MG63 (cell line): ENCODE measurements around the gene PRKCA. TPM values are rescaled to one million over a fixed set of nuclear protein-coding genes. Genes with fewer than 3 reads are reported as not detected.

Experiments used
- DNase-seq: peaks from one replicate; pipeline ENCODE4 v3.0.0-alpha.2; 2020
- H3K27me3 ChIP-seq: fragments of 250-450 bp; sonication (Bioruptor Pico); 2 replicates; pipeline ENCODE4 v1.5.1; 2020; ENCODE audit warnings: mild to moderate bottlenecking, moderate library complexity
- H3K36me3 ChIP-seq: fragments of 250-450 bp; sonication (Bioruptor Pico); 2 replicates; pipeline ENCODE4 v1.5.1; 2020; ENCODE audit warnings: mild to moderate bottlenecking, moderate library complexity
- H3K4me3 ChIP-seq: fragments of 250-450 bp; sonication (Bioruptor Pico); 2 replicates; pipeline ENCODE4 v1.5.1; 2020; ENCODE audit warnings: mild to moderate bottlenecking, moderate library complexity
- H3K9me3 ChIP-seq: fragments of 250-450 bp; sonication (Bioruptor Pico); 2 replicates; pipeline ENCODE4 v1.5.1; 2020; ENCODE audit warnings: mild to moderate bottlenecking, moderate library complexity
- total RNA-seq: library from RNA; depleted of rRNA; stranded (reverse); fragments of >200 nt; shearing (Covaris generic); gene quantifications from 2 replicates; pipeline ENCODE4 v1.2.3, GENCODE V29; 2014; ENCODE audit warnings: low replicate concordance

The PRKCA gene
- total RNA-seq, 1 experiment from 2014 or later: 17.3 TPM

GRCh38 chr17:66829386-66829864 lies 527.0 kb downstream of the PRKCA start:
- Histone ChIP-seq H3K27me3 (peaks cover 21% of the 10 kb centered on the region), H3K4me3 (no peak overlapping the region), H3K36me3 (no peaks in the 10 kb centered on the region), H3K9me3 (0 out of 2 replicates have a peak, but pooled peaks cover 2% of the 10 kb centered on the region)
- DNase-seq: peak; percentile 48

- H3K36me3 ChIP-seq: no peaks in the 10 kb centered on the region
- peaks cover 25% of the 10 kb centered on the region for H3K27me3 ChIP-seq
- H3K4me3 ChIP-seq: no peak overlapping the region
- no peak for DNase-seq
- H3K9me3 ChIP-seq: 0 out of 2 replicates have a peak, but pooled peaks cover 2% of the 10 kb centered on the region
Measured at GRCh38 chr17:66829883-66830282, 527.5 kb downstream of the PRKCA start.

GRCh38 chr17:66830451-66830850 lies 528.0 kb downstream of the PRKCA start:
- Histone ChIP-seq H3K9me3 (0 out of 2 replicates have a peak, but pooled peaks cover 2% of the 10 kb centered on the region), H3K27me3 (peaks cover 30% of the 10 kb centered on the region), H3K4me3 (no peak overlapping the region), H3K36me3 (no peaks in the 10 kb centered on the region)
- DNase-seq: no peak

- DNase-seq: no peak
- H3K4me3 ChIP-seq: no peak overlapping the region
- H3K36me3 ChIP-seq: no peaks in the 10 kb centered on the region
- no peaks in the 10 kb centered on the region for H3K9me3 ChIP-seq
- H3K27me3 ChIP-seq: peaks cover 38% of the 10 kb centered on the region
Measured at GRCh38 chr17:66831383-66832210, 529.2 kb downstream of the PRKCA start.

- H3K4me3 ChIP-seq: no peak overlapping the region
- no peak for DNase-seq
- no peaks in the 10 kb centered on the region for H3K36me3 ChIP-seq
- H3K27me3 ChIP-seq: peaks cover 36% of the 10 kb centered on the region
- no peaks in the 10 kb centered on the region for H3K9me3 ChIP-seq
Measured at GRCh38 chr17:66833201-66833600, 530.8 kb downstream of the PRKCA start.

- peaks cover 33% of the 10 kb centered on the region for H3K27me3 ChIP-seq
Measured at GRCh38 chr17:66834426-66834918, 532.1 kb downstream of the PRKCA start.

GRCh38 chr17:66834919-66835454 lies 532.6 kb downstream of the PRKCA start, which contains the start of gene CACNG5:
Gene CACNG5, plus strand, starts transcription at chr17:66835117. Its CDS starts 42,216 bp downstream, at chr17:66877333.
- DNase-seq: no peak
- Histone ChIP-seq H3K9me3 (no peaks in the 10 kb centered on the region), H3K27me3 (peaks cover 31% of the 10 kb centered on the region), H3K4me3 (no peak within 1 kb of the TSS), H3K36me3 (no peaks in the 10 kb centered on the region)

More at GRCh38 chr17:66834426-66834918, 532.1 kb downstream of the PRKCA start:
- DNase-seq: no peak
- H3K36me3 ChIP-seq: no peaks in the 10 kb centered on the region
- no peak overlapping the region for H3K4me3 ChIP-seq
- H3K9me3 ChIP-seq: no peaks in the 10 kb centered on the region

- H3K4me3 ChIP-seq: no peak overlapping the region
- no peak for DNase-seq
- peaks cover 31% of the 10 kb centered on the region for H3K27me3 ChIP-seq
- no peaks in the 10 kb centered on the region for H3K9me3 ChIP-seq
- no peaks in the 10 kb centered on the region for H3K36me3 ChIP-seq
Measured at GRCh38 chr17:66835476-66835875, 533.1 kb downstream of the PRKCA start.

GRCh38 chr17:66836063-66837005 lies 533.9 kb downstream of the PRKCA start:
- Histone ChIP-seq H3K4me3 (no peak overlapping the region), H3K27me3 (peaks cover 31% of the 10 kb centered on the region), H3K36me3 (no peaks in the 10 kb centered on the region), H3K9me3 (no peaks in the 10 kb centered on the region)
- no peak for DNase-seq

GRCh38 chr17:66837226-66837625 lies 534.8 kb downstream of the PRKCA start:
- Histone ChIP-seq H3K27me3 (peaks cover 31% of the 10 kb centered on the region), H3K9me3 (no peaks in the 10 kb centered on the region), H3K36me3 (no peaks in the 10 kb centered on the region), H3K4me3 (no peak overlapping the region)
- no peak for DNase-seq

- Histone ChIP-seq H3K36me3 (no peaks in the 10 kb centered on the region), H3K4me3 (no peak overlapping the region), H3K27me3 (peaks cover 31% of the 10 kb centered on the region), H3K9me3 (no peaks in the 10 kb centered on the region)
- no peak for DNase-seq
Measured at GRCh38 chr17:66837885-66838665, 535.7 kb downstream of the PRKCA start.

- peaks cover 24% of the 10 kb centered on the region for H3K27me3 ChIP-seq
Measured at GRCh38 chr17:66839616-66840015, 537.2 kb downstream of the PRKCA start.

GRCh38 chr17:66840061-66840460 lies 537.6 kb downstream of the PRKCA start:
- peaks cover 21% of the 10 kb centered on the region for H3K27me3 ChIP-seq
- H3K36me3 ChIP-seq: no peaks in the 10 kb centered on the region
- DNase-seq: no peak
- H3K9me3 ChIP-seq: no peaks in the 10 kb centered on the region
- H3K4me3 ChIP-seq: no peak overlapping the region

More at GRCh38 chr17:66839616-66840015, 537.2 kb downstream of the PRKCA start:
- no peaks in the 10 kb centered on the region for H3K36me3 ChIP-seq
- H3K9me3 ChIP-seq: no peaks in the 10 kb centered on the region
- no peak for DNase-seq
- no peak overlapping the region for H3K4me3 ChIP-seq

- DNase-seq: no peak
- H3K9me3 ChIP-seq: no peaks in the 10 kb centered on the region
- H3K27me3 ChIP-seq: peaks cover 10% of the 10 kb centered on the region
- no peaks in the 10 kb centered on the region for H3K36me3 ChIP-seq
- H3K4me3 ChIP-seq: no peak overlapping the region
Measured at GRCh38 chr17:66841328-66841727, 538.9 kb downstream of the PRKCA start.

GRCh38 chr17:66841744-66842143 lies 539.3 kb downstream of the PRKCA start:
- Histone ChIP-seq H3K4me3 (no peak overlapping the region), H3K9me3 (no peaks in the 10 kb centered on the region), H3K36me3 (no peaks in the 10 kb centered on the region), H3K27me3 (peaks cover 6% of the 10 kb centered on the region)
- no peak for DNase-seq

GRCh38 chr17:66842505-66842904 lies 540.1 kb downstream of the PRKCA start:
- Histone ChIP-seq H3K9me3 (no peaks in the 10 kb centered on the region), H3K36me3 (no peaks in the 10 kb centered on the region), H3K27me3 (peaks cover 6% of the 10 kb centered on the region), H3K4me3 (no peak overlapping the region)
- no peak for DNase-seq
